SW480 (cell line): ENCODE data around the gene PAMR1.
A peak's percentile ranks its signal among the peaks of the same experiment; 100 is the strongest.
"Not testable (repeated sequence)": the region's sequence is repeated elsewhere in the genome, so short reads cannot be mapped to it uniquely, and the experiment has no call there.

Source experiments
- DNase-seq: peaks from one replicate; pipeline ENCODE4 v3.0.0-alpha.2; 2016; ENCODE audit warnings: low spot score

The PAMR1 gene

GRCh38 chr11:35525501-35526175 lies at the start of gene PAMR1:
Gene PAMR1 (minus strand): TSS chr11:35525616. CDS start chr11:35525585, 31 bp downstream.
- DNase-seq: no peak

DNA sequence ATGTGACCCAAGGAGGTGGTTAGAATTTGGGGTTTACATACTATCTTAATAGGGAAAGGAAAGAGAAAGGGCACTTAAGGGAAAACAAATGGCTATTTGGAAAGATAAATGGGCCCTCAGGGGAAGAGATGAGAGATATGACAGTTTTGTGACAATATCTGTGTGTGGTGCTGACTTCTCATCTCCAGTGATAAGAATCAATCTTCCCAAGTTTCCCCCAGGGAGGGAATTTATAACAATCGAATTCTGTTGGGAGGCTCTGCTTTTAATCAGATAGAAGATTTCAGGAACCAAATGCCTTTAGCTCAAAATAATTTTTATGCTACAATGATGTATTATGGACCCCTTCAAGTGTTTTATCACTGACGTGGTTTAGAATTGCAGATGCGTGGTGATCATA lies 46.3 kb upstream of the PAMR1 start:
- no peak for DNase-seq

DNA sequence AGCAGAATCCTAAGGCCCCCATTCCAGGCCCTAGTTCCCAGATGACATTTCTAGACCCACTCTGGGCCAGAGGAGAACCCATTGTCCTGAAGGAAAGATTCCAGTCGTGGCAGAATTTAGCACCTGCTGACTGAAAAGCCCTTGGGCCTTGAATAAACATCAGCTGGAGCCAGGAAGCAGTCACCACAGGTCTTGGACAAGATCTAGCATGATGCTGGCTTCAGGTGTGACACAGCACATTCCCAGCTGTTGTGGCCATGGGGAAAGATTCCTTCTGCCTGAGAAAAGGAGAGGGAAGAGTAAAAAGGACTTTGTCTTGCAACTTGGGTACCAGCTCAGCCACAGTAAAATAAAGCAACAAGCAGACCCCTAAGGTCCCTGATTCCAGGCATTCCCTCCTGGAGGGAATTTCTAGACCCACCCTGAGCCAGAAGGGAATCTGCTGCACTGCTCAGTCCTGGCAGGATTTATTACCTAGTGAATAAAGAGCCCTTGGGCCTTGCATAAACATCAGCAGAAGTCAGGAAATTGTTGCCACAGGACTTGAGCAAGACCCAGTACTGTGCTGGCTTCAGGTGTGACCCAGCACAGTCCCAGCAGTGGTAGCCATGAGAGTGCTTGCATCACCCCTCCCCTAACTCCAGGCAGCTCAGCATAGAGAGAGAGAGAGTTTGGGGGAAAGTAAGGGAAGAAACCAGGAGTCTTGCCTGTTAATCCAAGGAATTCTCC lies 42.5 kb upstream of the PAMR1 start:
- DNase-seq: no peak

GRCh38 chr11:35566885-35567284 lies 41.5 kb upstream of the PAMR1 start:
- no peak for DNase-seq

DNA sequence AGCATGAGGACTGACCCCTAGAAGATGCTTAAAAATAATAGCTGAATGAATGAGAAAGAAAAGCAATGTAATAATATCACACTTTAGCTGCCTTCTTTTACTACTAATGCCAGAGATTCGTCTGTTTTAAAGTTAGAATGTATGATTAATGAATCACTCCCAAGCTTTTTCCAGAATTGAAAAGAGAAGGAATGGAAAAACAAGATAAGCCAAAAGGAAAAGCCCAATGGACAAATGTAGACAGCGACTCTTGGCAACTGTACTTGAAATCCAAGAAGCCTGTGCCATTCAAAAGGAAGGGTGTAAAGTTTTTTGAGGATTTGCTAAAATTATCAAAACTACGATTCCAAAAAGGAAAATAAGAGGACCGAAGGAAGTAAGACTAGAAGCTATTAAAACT lies 40.8 kb upstream of the PAMR1 start:
- DNase-seq: no peak

- no peak for DNase-seq
Observed at GRCh38 chr11:35564245-35564595, 38.8 kb upstream of the PAMR1 start.

DNA sequence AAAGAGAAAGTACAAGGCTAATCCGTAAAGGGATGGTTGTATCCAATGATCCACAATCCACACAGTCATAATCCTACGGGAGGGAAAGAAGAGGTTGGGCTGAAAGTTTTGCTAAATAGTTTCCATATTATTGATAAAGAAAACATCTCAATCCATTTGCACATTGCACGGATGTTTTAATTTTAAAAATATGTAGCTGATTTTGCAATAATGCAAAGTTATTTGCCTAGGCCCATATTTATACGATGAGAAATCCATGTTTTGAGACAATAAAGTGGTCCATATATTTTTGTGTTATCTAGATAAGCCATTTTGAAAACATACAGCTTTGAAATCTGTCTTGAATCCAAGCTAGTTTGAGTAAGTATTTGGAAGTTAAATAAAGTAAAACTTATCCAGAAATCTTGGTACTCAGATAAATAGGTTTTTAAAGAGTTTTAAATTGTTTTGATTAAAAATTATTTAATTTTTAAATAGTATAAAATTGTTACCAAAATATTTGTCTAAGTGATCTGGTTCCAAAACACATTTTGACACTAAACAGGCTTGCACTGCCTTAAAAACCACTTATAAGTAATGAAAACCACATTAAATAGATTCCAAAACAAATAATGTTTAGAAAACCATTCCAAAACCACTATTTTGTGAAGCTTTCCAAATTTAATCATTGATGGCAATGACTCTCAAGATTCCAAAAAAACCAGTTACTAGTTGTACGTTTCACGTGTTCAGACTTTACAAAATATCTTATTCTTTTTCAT lies 38.2 kb upstream of the PAMR1 start:
- no peak for DNase-seq

- no peak for DNase-seq
Observed at GRCh38 chr11:35559949-35560348, 34.5 kb upstream of the PAMR1 start.

DNA sequence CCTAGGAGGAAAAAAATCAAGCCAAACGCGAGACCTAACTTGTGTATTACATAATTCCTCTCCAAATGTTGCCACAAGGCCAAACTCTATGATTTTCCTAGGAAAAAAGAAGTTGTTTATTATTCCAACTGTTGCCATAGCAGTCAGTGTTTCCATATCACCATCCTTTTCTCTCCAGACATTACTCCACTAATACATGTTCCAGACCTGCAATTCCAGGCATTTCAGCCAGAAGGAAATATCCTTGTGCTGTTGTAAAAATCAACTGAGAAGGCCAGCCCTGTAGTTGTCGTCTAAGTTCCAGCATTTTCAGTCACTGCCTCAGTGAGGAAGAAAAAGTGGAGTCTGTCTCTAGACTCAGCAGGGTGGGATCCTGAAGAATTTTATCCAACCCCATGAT lies 33.1 kb upstream of the PAMR1 start:
- no peak for DNase-seq

- no peak for DNase-seq
Observed at GRCh38 chr11:35555488-35555887, 30.1 kb upstream of the PAMR1 start.

GRCh38 chr11:35554491-35555437 lies 29.3 kb upstream of the PAMR1 start:
- DNase-seq: no peak

DNA sequence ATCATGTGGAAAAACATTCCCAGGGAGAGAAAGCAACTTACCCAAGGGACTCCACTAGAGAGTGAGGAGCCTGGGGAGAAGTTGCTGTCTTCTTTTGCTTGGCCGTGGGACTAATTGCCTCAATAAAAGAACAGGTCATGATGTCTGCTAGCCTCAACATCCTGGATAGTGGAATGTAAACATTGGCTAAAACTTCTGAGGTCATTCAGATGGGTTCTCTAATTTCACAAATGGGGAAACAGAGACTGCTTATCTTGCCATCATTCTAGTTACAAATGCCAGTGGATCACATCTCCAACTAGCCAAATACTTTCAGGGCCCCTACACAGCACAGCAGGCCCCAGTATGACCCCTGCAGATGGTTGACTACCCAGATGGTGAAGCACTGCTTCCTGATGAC lies 28.4 kb upstream of the PAMR1 start:
- DNase-seq: no peak

DNA sequence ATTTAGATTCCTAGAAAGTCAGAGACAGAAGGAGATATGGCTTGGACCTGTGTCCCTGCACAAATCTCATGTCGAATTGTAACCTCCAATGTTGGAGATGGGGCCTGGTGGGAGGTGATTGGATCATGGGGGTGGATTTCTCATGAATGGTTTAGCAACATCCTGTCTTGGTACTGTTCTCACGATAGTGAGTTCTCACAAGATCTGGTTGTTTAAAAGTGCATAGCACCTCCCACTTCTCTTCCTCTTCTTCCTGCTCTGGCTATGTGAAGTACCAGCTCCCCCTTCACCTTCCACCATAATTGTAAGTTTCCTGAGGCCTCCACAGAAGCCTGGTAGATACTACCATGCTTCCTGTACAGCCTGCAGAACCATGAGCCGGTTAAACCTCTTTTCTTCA lies 27.6 kb upstream of the PAMR1 start:
- no peak for DNase-seq

DNA sequence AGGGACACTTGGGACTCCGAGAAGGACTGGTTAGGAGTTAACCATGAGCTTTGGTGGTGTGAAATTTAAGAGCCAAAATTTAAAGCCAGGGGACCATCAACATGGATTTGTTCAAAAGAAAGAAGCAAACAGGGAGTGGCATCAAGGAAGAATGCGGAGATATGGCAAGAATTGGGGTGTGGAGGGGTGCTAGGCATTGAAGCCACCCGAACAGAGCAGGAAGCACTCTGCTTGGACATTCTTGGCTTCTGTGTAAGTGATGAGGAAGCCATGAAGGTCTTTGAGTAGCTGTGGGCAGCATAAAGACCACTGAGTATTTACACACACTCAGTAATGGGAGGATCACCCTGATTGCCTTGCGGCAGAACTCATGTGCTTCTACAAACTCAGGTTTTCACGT lies 27.2 kb upstream of the PAMR1 start:
- DNase-seq: no peak

- DNase-seq: no peak
Observed at GRCh38 chr11:35550374-35551036, 25.1 kb upstream of the PAMR1 start.

DNA sequence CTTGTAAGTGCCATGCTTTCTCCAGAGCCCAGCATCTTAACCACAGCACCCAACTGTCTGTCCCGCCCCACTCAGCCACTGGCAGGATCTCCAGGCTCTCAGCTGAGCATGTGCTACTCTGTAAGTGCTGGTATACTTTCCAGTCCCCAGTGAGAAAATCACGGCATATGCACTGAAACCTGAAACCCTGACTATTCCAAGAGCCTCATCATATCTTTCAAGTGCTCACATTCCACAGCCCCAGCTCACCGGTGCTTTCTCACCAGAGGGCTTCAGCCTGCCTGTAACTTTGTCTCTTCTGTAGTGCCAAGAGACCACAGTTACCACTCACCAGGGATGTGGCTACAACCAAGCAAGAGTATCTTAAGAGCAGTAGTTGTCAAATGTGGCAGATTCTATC lies 24.4 kb upstream of the PAMR1 start:
- peak; percentile 59 for DNase-seq

DNA sequence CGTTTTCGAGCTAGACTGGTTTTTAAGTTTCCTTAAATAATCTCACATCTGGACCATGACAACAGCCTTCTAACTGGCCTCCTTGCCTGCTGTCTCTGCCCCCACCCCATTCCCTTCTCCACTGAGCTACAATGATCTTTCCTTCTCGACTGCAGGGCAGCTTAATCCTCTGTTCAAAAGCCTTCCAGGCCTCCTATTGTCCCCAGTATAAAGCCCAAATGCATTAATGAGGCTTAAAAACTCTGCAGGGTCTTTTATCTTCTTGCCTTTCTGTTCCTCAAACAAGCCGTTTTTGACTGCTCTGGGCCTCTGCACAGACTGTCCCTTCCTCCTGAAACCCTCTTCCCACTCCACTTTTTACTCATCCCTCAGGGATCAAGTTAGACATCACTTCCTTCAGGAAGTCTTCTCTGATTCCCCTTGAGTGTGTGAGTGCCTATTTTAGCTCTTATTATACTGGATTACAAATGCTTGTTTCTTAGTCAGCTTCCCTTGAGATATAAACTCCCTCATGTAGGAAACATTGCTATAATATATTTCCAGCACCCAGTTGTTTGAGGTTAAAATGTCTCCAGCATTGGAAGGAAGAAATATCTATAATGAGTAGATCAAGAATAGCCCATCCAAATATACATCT lies 23.6 kb upstream of the PAMR1 start:
- DNase-seq: no peak

DNA sequence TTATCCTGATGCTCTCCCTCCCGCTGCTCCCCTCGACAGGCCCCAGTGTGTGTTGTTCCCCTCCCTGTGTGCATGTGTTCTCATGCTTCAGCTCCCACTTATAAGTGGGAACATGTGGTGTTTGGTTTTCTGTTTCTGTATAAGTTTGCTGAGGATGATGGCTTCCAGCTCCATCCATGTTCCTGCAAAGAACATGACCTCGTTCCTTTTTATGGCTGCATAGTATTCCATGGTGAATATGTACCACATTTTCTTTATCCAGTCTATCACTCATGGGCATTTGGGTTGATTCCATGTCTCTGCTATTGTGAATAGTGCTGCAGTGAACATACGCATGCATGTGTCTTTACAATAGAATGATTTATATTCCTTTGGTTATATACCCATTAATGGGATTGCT lies 22.6 kb upstream of the PAMR1 start:
- not testable (repeated sequence) for DNase-seq

GRCh38 chr11:35546317-35546716 lies 20.9 kb upstream of the PAMR1 start:
- no peak for DNase-seq

- DNase-seq: no peak
Observed at GRCh38 chr11:35545391-35546003, 20.1 kb upstream of the PAMR1 start.

- no peak for DNase-seq
Observed at GRCh38 chr11:35543481-35543880, 18.1 kb upstream of the PAMR1 start.
